Esophagus muscularis mucosa (tissue), 3 donors: ENCODE results near the gene CLDN9.

Source experiments
- EP300 ChIP-seq: sonication (generic); formaldehyde crosslinking; IDR thresholded peaks from one replicate; pipeline ENCODE4 v1.6.1; 2017; ENCODE audit warnings: antibody characterized with exemption
- POLR2A ChIP-seq: fragments of 450-650 bp; IDR thresholded peaks from one replicate; pipeline ENCODE4 v1.6.1; 2017; ENCODE audit warnings: antibody characterized with exemption, moderate library complexity, mild to moderate bottlenecking, low read depth
- POLR2AphosphoS5 ChIP-seq, 2 donors: sonication (generic); formaldehyde crosslinking; IDR thresholded peaks; one replicate each; pipeline ENCODE4 v1.6.1; 2017; ENCODE audit warnings: antibody characterized with exemption in 2 of 2

DNA sequence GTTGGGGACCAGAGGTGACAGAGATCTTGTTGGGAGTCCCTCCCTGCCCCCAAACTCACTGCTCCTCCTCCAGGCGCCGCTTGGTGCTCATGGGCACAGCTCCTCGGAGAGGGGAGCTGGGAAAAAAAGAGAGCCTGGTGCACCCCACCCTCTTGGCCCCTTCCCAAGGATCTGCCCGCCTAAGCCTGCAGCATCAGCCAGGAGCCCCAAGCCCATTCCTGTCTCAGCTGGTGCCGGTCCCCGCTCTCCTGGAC is 10.6 kb downstream of the CLDN9 start:
- TF ChIP-seq POLR2A, result no peak
- TF ChIP-seq POLR2AphosphoS5 (IDR thresholded peaks at IDR 0.05), result no peak
- TF ChIP-seq EP300, result no peak
